Measurements from ENCODE around the gene FAM53A.
"Not testable (repeated sequence)": the region's sequence is repeated elsewhere in the genome, so short reads cannot be mapped to it uniquely, and the experiment has no call there.

Gene FAM53A

DNA sequence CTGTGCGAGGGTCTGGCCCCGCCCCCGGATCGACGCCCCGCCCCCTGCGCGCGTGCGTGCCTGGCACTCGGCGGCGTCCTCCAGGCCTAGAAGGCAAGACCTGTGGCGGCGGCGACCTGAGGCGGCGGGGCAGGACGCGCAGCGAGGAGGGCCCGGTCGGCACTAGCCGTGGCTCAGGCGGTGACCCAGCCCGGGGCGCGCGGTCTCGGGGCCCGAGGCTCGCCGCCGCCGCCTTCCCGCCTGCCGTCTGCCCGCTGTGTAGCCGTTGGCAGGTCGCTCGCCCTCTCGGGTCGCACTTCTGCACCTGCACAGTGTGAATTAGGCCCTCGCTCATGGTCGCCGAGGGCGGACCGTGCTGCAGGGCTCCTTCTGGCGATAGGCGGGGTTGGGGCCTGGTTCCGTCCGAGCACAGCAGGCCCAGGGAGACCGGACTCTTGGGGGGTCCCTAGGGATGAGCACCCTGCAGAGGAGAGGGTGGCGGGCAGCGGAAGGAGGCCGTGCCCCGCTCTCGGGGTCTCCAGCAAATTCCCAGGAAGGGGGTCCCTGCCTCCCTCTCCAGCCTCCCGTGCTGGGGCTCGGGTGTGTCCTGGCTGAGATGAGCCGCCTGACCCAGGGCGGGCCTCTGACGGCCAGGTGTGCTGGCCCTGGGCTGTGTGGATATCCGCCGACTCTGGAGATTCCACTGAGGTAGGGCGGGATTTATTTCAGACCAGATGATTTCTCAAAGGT is 557 bp upstream of the FAM53A start:
- no peak for DNase-seq

GRCh38 chr4:1683261-1683735 is 815 bp downstream of the FAM53A start:
- no peak for DNase-seq

- DNase-seq: no peak
These were observed 1.3 kb downstream of the FAM53A start for GRCh38 chr4:1682860-1683259.

DNA sequence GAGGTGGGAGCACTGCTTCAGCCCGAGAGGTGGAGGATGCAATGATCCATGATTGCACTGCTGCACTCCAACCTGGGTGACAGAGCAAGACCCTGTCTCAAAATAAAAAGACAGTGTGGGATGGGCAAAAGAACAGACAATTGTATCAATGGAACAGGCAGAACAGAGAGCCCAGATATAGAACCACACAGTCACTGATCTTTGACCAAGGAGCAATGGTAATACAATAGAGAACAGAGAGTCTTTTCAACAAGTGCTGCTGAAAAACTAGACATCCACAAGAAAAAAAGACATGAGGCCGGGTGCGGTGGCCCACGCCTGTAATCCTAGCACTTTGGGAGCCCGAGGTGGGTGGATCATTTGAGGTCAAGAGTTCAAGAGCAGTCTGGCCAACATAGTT is 5.9 kb downstream of the FAM53A start:
- DNase-seq: no peak

GRCh38 chr4:1676605-1677525 is 7.2 kb downstream of the FAM53A start:
- DNase-seq: no peak

DNA sequence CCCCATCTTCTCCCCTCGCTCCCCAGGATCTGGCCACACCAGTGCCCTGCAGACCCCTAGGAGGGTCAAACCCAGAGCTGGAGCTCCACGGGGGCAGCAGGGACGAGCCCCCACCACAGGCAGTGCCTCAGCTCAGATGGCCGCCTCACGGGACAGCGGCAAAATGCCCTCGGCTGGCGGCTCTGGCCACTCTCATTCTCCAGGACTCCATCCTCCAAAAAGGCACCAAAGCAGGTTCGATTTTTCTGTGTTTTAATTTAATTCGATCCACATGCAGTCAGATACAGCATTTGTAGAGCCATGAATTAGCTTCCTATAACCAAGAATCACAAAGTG is 8.3 kb downstream of the FAM53A start:
- no peak for DNase-seq

DNA sequence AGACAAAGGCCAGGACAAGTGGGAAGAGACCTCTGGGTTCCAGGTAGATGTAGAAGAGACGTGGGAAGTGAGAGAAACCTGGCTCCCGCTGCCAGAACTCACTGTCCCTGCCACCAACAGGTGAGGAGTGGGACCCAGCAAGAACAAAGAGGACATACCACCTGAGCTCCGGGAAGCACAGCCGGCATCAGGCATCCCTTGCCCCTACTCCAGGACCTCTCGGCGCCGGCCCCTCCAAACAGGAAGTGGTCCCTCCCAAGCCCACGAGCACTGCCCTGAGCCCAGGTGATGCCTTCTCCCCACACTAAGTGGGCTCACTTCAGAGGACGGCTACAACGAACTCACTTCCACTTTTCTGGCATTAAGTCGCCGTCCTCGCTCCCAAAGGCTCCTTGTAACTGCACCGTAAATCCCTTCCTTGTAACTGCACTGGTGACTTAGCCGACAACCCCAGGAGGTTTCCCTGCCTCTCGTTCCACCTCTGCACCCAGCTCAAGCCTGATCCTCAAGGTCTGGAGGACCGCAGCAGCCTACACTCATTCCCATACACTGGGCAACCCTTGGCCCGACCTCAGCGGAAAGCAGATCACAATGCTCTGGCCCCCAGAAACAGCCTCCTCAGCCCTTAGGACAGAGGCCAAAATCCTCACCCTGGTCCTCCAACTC is 8.8 kb downstream of the FAM53A start:
- no peak for DNase-seq

- DNase-seq: no peak
These were observed 9.4 kb downstream of the FAM53A start for GRCh38 chr4:1674682-1675081.

- no peak for DNase-seq
These were observed 10.4 kb downstream of the FAM53A start for GRCh38 chr4:1673671-1674070.

DNA sequence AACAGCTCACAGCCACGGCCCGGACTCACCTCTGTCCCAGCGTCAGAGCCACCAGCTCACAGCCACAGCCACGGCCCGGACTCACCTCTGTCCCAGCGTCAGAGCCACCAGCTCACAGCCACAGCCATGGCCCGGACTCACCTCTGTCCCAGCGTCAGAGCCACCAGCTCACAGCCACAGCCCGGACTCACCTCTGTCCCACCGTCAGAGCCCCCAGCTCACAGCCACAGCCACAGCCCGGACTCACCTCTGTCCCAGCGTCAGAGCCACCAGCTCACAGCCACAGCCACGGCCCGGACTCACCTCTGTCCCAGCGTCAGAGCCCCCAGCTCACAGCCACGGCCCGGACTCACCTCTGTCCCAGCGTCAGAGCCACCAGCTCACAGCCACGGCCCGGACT is 13.1 kb downstream of the FAM53A start:
- not testable (repeated sequence) for DNase-seq

GRCh38 chr4:1670279-1670678 is 13.8 kb downstream of the FAM53A start:
- DNase-seq: no peak

DNA sequence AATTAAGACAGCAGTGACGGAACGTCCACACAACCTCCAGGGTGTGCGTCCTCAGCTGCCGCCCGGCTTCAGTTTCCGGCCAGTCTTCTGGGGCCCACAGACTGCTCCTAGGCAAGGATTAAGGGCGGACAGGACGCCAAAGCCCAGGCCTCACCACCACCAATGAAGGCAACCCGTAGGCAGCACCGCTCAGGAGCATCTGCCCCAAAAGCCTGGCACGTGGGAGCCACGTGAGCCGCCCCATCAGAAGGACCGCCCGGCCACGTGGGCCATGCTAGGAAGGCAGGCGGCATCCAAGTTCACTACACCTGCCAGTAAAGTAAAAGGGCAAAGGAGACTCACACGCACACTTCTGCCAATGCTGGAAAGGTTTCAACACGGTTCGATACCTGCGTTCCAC is 14.3 kb downstream of the FAM53A start:
- no peak for DNase-seq

DNA sequence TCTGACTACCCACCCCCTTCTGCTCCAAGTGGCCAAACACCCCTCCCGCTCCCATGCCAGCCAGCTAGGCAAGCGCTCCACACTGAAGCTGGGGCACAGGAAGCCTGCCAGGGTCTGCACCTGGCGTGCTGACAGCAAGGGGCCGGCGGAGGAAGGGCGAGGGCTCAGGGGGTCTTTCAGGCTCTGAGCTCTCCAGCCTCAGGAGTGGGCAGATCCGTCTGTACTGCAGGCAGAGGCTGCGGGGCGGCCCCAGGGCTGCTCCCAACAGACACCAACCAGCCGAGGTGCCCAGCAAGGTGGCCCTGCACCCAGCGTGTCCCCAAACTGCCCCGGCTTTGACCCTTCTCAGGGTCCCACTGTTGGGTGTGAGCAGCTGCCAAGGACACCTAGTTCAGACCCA is 14.8 kb downstream of the FAM53A start:
- DNase-seq: no peak

DNA sequence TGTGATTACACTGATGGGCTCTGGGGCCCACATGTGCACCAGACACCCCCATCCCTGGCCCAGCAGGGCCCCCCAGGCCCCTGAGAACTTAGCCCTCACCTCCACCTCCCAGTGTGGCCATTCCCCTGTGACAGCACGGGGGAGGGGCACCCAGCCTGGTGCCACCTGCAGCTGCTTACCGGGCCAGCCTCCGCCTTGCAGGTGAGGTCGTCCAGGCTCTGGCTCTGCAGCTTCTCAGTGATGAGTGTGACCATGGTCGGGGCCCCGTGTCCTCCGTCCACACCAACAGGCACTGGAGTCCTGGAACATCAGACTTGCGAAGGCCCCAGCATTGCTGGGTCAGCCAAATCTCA is 15.6 kb downstream of the FAM53A start:
- no peak for DNase-seq

- DNase-seq: no peak
These were observed 16.8 kb downstream of the FAM53A start for GRCh38 chr4:1667273-1667672.

DNA sequence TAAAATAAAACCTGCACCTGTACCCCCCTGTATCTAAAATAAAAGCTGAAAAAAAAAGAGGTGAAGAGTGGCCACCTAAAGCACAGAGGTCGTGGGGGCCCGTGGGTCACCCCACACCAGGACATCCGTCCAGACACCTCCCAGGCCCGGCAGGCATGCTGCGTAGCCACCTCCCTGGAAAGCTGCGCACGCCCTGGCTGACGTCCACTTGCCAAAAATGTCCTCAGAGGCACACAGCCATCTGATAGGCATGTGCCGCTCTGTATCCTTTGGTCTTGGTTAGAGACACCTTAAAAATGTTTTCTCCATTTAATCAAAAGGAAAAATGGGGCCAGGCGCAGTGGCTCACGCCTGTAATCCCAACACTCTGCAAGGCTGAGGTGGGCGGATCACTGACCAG is 17.7 kb downstream of the FAM53A start:
- no peak for DNase-seq

GRCh38 chr4:1664141-1664540 is 20.0 kb downstream of the FAM53A start:
- DNase-seq: no peak

- DNase-seq: no peak
These were observed 20.6 kb downstream of the FAM53A start for GRCh38 chr4:1663549-1663948.

DNA sequence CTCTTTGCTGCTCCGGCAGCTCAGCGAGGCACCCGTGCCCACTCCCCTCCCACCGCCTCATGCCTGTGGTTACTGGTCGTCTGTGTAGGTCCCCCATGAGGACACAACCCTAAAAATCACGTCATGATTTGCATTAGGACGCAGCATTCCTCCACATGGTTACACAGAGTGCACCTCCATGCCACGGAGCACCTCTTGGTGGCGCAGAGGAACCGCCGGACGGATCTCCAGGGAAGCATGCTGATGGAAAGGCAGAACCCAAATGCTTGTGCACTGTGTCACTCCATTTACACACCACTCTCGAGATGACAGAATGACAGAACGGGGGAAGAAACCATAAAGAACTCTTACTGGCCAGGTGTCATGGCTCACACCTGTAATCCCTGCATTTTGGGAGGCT is 22.4 kb downstream of the FAM53A start:
- no peak for DNase-seq

GRCh38 chr4:1660948-1661677 is 23.0 kb downstream of the FAM53A start:
- no peak for DNase-seq

- no peak for DNase-seq
These were observed 24.7 kb downstream of the FAM53A start for GRCh38 chr4:1659104-1660043.

DNA sequence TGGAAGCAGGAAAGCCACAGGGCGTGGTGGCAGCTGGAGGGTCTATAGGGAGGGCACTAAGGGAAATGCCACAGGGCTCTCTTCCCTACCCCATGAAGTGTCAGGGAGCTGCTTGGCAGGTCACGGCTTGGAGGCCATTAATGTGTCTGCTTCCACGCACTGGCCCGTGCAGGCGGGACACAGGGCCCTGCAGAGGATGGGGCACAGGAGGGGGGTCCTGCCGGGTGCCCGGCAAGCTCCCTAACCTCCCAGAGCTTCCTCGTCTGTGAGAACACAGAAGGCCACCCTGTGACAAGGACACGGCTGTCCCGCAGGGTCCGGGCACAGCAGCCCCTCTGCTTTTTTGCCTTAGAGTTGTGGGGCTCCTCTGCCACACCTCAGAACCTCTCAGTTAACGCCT is 25.5 kb downstream of the FAM53A start:
- DNase-seq: no peak
